Measurements from ENCODE around the gene CASP10.
A peak's percentile ranks its signal among the peaks of the same experiment; 100 is the strongest.
"Not testable (repeated sequence)": the region's sequence is repeated elsewhere in the genome, so short reads cannot be mapped to it uniquely, and the experiment has no call there.

Gene CASP10, protein sequence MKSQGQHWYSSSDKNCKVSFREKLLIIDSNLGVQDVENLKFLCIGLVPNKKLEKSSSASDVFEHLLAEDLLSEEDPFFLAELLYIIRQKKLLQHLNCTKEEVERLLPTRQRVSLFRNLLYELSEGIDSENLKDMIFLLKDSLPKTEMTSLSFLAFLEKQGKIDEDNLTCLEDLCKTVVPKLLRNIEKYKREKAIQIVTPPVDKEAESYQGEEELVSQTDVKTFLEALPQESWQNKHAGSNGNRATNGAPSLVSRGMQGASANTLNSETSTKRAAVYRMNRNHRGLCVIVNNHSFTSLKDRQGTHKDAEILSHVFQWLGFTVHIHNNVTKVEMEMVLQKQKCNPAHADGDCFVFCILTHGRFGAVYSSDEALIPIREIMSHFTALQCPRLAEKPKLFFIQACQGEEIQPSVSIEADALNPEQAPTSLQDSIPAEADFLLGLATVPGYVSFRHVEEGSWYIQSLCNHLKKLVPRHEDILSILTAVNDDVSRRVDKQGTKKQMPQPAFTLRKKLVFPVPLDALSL

DNA sequence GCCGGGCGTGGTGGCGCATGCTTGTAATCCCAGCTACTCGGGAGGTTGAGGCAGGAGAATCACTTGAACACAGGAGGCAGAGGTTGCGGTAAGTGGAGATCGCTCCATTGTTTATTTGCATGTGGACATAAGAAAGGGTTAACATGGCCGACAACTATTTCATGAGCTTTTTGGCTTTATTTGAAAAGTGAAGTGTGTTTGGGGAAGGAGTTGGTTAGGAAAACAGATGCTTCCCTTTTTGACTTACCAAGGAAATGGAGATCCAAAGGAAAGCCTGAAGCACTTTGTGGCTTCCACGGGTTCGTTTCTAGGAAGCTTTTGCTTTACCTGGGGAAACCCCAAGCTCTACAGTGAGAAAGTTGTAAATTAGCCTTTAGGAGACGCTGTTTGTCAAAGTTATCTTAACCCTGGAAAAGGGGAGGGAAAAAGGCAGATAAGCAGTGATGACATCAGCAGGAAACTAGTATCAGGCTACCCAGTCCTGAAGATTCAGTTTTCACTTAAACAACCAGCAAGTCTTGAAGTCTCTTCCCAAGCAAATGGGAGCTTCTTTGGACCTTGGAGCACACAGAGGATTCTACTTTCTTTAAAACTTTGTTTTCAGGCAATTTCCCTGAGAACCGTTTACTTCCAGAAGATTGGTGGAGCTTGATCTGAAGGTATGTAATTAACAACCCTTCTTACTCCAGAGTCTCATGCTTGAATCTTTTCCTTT lies at the start of gene CASP10:
Gene CASP10 (plus strand): TSS at position 492 of the 715 bp plus-strand sequence. CDS start 2,637 bp downstream, outside the sequence.
- peak; percentile 60 for DNase-seq (ENCODE audit: low spot score)

DNA sequence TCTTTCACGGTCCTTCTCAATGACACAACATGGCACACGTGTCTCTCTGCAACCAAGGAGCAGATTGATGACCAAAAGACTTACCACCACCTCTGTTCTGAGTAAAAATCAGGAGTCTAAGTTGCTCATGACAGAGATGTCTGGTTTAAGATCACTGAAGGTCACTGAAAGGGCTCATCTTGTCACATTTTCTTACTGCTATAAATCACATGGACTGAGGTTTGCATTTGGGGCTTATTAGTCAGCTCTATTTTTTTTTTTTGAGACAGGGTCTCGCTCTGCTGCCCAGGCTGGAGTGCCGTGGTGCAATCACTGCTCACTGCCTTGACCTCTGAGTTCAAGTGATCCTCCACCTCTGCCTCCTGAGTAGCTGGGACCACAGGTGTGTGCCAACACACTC lies 47.6 kb upstream of the CASP10 start:
- DNase-seq (ENCODE audit: low spot score) = no peak

DNA sequence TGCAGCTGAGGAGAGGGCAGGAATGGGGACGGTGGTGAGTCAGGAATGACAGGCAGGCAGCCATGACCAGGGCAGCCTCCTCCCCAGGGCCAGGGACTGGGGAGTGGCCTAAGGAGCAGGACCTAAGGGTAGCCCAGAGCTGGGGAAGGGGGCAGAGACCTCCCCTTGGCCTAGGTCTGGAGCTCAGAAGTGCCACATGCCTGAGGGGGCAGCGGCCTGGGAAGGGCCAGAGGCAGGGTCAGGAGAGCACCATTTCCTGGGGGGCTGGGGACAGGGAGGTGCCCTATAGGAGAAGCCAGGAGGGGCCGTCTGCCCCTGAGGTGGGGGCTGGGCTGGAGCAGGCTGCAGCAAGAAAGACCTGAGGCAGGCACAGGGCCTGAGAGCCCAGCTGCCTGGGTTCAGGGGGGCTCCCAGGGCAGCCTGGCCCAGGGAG lies 46.0 kb upstream of the CASP10 start:
- DNase-seq (ENCODE audit: low spot score) = no peak

DNA sequence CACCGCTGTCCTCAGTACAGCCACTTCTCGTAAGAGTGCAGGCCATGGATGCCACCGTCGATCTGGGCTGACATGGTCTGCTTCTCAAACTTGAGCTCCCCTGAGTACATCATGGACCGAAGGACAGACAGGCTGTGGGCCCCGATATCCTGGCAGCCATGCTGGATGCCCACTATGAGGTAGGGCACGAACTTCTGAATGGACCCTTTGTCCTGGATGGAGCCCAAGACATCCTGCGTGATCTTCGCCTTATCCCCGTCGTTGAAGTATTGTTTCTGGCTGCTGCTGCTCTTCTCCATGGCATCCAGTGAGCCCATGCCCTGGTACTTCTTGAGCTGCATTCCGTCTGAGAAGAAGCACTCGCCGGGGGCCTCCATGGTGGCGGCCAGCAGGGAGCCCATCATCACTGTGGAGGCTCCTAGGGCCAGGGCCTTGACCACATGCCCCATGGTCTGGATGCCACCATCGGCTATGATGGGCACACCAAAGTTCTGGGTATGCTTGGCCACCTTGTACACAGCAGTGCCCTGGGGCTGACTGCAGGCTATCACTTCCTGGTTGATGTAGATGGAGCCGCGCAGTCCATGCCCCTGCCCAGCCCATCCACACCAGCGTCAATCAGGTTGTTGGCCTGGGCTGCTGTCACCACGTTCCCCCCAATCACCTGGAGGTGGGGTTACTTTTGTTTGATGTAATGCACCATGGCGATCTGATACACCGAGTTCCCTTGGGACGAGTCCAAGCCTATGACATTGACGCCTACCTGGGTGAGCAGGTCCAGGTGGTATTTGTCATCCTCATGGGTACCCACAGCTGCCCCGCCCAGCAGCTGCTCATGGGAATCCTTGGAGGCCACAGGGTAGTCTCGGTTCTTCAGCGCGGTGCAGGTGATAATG lies 45.2 kb upstream of the CASP10 start:
- DNase-seq (ENCODE audit: low spot score) = no peak

DNA sequence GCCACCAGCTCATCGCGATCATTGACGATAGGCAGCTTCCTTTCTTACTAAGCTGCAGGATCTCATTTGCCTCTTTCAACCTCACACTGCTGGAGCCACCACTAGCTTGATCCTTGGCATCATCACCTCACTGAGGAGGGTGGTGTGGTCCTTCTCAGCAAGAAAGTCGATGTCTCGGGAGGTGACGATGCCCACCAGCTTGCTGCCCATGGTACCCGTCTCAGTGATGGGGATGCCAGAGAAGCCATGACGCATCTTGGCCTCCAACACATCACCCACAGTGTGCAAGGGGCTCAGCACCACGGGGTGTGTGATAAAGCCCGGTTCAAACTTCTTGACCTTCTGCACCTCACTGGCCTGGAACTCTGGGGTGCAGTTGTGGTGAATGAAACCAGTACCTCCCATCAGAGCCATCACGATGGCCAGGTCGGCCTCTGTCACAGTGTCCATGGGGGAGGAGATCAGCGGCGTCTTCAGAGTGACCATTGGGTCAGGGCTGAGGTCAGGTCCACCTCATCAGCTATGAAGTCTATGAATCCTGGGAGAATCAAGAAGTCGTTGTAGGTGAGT lies 44.5 kb upstream of the CASP10 start:
- no peak for DNase-seq (ENCODE audit: low spot score)

DNA sequence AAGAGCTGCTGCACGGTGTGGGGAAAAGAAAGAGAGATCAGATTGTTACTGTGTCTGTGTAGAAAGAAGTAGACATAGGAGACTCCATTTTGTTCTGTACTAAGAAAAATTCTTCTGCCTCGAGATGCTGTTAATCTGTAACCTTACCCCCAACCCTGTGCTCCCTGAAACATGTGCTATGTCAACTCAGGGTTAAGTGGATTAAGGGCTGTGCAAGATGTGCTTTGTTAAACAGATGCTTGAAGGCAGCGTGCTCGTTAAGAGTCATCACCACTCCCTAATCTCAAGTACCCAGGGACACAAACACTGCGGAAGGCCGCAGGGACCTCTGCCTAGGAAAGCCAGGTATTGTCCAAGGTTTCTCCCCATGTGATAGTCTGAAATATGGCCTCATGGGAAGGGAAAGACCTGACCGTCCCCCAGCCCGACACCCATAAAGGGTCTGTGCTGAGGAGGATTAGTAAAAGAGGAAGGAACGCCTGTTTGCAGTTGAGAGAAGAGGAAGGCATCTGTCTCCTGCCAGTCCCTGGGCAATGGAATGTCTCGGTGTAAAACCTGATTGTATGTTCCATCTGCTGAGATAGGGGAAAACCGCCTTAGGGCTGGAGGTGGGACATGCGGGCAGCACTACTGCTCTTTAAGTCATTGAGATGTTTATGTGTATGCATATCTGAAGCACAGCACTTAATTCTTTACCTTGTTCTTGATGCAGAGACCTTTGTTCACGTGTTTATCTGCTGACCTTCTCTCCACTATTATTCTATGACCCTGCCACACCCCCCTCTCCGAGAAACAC lies 43.8 kb upstream of the CASP10 start:
- DNase-seq (ENCODE audit: low spot score) = not testable (repeated sequence)

DNA sequence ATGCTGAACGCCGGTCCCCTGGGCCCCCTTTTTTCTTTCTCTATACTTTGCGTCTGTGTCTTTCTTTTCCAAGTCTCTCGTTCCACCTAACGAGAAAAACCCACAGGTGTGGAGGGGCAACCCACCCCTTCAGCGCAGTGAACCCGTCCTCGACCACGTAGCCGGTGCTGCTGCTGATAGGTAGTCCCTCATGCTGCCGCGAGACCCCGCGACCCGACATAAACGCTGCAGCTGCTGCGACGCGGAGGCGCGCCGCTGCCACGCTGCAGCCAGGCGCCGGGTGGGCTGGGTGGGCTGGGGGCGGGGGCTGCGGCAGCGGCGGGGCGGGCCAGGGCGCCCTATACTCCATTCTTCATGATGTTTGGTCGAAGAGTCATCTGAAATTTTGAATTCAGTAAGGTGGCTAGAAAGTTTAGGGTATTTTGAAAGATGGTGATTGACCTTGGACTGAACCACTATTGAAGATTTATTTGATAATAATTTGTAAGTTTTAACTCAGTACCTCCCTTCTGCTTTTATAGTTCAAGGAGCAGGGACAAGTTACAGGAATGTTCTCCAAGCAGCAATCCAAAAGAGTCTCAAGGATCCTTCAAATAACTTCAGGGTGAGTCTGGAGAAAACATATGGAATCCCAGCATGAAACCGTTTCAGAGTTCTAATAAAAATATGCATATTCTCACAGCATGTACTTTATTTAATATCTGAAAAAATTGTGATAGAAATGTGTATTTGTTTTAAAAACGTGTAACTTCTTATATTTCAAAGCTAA lies 42.9 kb upstream of the CASP10 start:
- DNase-seq (ENCODE audit: low spot score) = no peak

DNA sequence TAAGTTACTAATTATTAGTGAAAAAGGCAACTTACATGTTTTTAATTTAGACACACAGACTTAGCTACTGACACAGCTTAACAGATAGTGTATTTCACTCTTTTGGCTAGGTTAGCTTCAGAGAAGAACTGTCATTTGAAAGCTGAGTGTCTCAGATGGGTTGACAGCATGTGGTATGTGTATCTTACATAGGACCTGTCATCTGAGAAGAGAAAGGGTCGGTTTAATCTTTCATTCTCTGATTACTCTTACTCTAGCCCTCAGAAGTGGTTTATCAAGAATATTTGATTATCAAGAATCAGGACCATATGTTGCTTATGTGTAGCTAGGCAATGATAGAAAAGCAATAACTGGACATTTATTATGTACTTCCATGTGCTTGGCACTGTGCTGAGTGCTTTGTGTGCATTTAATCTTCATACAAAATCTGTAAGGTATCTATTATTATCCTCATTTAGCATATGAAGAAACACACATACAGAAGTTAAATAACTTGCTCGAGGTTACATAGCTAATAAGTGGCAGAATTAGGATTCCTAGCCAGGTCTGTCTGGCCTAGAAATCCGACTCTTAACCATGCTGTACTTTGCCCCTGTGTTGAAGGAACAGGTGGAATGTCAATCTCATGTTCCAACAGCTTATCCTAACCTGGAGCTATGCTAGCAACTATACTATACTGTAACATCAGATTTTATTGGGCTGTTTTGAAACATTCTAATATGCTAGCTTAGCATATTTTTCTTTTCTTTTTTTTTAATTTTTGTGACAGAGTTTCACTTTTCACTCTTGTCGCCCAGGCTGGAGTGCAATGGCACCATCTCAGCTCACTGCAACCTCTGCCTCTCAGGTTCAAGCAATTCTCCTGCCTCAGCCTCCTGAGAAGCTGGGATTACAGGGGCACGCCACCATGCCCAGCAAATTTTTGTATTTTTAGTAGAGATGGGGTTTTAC lies 38.6 kb upstream of the CASP10 start:
- DNase-seq (ENCODE audit: low spot score) = no peak

DNA sequence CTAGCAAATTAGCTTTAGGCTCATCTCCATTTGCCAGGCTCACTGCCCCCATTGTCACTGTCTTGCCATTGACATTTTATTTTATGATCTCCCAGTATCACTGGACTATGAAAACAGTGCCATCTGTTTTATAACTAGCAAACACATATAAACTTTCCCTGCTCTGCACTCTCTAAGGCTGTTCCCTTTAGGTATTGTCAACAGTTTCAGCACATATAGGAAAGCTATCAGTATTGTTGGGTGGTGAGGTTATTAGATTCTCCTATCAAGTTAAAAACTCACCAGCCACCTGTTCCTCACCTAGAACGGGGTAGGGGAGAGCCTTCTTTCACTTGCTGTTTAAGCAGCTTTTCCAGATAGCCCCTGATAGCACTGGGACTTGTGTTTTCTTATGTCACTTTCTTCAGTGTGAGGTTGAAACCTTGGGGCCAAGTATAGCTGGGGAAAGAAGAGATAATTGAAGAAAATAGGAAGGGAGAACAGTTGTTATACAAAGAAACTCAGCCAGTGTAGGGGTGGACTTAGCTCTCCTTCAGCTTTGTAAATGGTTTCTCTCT lies 34.4 kb upstream of the CASP10 start:
- no peak for DNase-seq (ENCODE audit: low spot score)

DNA sequence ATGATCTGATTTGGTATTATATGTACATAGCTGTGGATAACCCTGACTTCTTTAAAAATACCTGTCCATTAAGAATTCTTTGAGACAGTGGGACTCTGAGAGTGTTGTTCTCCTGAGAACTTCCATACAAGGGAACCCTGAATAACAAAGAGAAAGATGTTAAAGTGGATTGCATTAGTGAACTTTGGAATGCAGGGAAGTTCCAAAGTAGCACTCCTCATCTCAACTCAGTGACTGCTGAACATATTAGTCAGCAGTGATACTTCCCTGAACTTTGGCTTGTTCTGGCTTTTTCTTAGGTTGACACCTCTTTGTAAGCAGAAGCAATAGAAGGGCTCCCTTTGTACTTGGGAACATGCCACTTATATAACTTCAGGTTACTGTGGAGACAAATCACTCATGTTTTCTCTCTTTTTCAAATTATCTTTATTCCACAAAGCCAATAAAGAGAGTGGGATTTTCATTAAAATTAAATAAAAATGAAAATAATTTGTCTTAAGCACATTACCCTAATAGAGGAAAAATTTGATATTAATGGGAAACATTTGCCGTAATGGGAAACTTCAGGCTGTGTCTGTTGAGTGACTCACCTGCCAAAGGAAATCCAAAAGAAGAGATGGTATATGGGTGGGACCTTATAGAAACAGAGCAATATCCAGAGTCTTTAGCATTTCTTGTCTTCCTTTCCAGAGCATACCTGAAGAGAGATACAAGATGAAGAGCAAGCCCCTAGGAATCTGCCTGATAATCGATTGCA lies 33.7 kb upstream of the CASP10 start:
- DNase-seq (ENCODE audit: low spot score) = no peak

DNA sequence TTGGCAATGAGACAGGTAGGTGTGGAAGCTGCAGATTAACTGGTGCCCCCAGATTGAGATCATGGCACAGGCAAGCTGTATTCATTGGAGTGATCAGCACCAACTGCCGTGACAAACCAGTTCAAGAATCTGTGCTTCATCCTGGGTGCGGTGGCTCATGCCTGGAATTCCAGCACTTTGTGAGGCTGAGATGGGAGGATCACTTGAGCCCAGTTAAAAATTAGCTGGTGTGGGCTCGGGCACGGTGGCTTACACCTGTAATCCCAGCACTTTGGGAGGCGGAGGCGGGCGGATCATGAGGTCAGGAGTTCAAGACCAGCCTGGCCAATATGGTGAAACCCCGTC lies 33.1 kb upstream of the CASP10 start:
- DNase-seq (ENCODE audit: low spot score) = not testable (repeated sequence)

DNA sequence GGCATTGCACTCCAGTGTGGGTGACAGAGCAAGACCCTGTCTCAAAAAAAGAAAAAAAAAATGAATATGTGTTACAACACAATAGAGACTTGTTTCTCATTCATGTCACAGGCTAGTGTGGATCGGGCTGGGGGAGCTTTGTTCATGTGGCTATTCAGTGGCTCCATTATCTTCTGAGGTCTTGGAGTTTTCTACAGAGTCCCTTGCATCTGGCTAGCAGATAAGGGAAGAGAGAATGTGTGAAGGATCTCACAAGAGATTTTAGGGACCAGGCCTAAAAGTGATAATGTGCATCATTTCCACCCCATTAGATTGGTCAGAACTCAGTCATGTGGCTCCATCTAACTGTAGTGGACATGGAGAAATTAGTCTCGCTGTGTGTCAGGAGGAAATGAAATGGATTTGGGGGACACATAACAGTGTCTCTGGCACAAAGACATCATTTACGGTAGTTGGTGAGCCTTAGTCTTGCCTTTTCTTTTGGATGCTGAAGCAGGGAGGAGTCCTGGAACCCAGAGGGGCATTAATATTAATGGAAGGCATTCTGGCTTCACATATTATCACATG lies 32.4 kb upstream of the CASP10 start:
- DNase-seq (ENCODE audit: low spot score) = no peak

DNA sequence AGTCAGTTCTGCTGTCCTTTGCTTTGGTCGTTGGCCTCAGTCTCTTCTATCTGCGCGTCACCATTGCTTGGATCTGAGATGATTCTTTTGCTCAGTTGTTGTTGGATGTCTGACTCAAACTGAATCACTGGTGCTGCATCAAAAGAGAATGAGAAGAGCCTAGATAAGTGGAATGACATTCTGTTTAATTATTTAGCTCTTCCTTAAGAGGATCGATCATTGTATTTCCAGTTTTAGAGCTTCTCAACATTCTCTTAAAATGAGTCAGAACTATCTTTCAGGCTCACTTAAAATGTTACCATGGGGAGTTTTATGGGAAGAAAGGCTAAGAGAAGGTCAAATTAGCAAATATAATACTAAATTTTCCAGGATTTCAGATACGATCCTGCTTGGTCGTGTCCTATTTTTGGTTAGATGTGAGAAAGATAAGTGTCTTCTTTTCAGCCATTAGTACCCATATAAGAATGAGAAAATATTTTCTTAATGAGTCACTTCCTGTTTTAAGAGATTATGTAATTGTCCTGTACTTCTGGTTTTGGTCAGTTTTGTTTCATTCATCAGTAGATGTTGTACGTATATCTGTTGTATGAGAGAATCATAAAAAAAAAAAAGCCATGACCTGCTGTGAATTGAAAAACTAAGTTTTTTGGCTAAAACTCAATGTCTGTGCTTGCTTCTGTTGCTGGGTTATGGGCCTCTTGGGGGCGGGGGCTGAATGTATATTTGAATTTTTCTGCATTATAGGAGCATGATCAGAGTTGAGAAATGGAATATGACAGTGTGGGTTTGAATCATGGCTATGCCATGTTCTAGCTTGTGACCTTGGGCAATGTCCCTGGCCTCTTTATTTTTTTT lies 31.6 kb upstream of the CASP10 start:
- peak; percentile 92 for DNase-seq (ENCODE audit: low spot score)

DNA sequence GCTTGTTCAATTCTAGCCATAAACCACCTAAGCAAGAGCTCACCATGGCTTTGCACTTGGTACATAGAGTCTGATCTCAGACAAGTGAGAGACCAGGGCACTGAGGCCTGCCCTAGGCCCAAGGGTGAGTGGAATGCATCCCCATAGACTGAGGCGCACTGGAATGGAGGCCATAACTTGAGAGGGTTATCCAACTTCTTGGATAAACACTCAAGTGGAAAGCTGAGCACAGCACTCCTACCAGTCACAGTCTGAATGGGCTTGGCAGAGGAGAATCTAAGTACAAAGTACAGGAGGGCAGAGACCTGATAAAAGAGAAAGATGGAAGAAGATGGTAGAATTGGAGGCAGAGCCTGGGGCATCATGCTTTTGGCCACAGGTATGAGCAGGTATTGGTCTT lies 30.4 kb upstream of the CASP10 start:
- DNase-seq (ENCODE audit: low spot score) = no peak

DNA sequence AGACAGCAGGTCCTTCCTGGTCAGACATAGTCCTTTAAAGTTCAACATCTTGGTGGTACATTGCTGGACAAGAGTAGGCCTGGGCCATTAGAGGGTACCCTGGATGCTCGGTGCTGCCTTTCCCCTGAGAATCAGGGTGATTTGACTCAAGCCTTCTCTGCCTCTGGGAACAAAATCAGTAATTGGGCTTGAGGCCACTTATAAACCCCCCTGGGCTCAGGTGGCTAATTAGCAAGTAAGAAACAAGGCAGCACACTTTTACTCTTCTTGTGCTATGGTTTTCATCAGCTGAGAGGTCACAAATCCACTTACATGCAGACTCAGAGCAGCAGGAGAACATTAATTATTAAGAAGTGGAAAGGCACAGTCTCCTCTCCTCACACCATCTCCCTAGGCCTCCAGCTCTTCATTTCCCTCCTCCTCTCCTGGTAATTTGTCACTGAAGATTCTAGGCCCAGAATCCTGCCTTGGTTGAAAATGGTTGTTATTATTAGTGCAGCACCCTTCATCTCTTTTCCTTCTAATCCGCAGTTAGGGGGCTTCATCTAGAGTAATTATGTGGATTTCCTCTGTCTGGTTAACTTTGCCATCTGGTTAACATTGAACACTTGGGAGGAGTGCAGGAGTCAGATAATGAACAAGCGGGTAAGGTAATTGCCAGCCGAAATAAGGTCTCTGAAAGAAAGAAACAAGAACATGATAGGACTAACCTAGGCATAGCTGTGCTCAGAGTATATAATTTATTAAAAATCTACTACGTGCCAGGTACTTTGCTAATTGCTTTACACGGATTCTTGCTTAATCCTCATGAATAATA lies 29.7 kb upstream of the CASP10 start:
- DNase-seq (ENCODE audit: low spot score) = no peak

All from COLO829 (cell line).